HepG2 (cell line): Measurements from ENCODE around the gene MED13L. TPM values are rescaled to one million over a fixed set of nuclear protein-coding genes. Genes with fewer than 3 reads are reported as not detected.

Source experiments
- ATAC-seq: fragments of 200-7000 bp; cut with Tn5 transposase; 3 replicates; pipeline ENCODE4 v1.9.1; 2020; ENCODE audit warnings: mild to moderate bottlenecking, moderate library complexity
- BruUV-seq: library from RNA; stranded (reverse); fragments of 400-500 nt; replicated peaks from 2 replicates; lab custom pipeline; 2021; lab: Mats Ljungman, UMichigan
- CTCF ChIA-PET: fragments of 300-600 bp; formaldehyde crosslinking; extraction: SDS; loops from one replicate; lab custom pipeline; 2021; ENCODE audit warnings: low total read pairs, inconsistent platforms, low intra/inter-chr PET ratio; lab: Yijun Ruan, JAX
- POLR2A ChIA-PET: fragments of 350-600 bp; sonication (Branson Sonifier 250); formaldehyde crosslinking; loops from one replicate; lab custom pipeline; 2020; ENCODE audit warnings: antibody characterized with exemption, inconsistent platforms; lab: Yijun Ruan, JAX
- DNase-seq: peaks from one replicate; pipeline ENCODE4 v3.0.0-alpha.2; 2015; ENCODE audit warnings: low spot score
- FAIRE-seq: peaks from 3 replicates; lab custom pipeline; 2011; peaks lifted over from hg19 to GRCh38; lab: Jason Lieb, UNC
- H2AFZ ChIP-seq: one replicate; pipeline ENCODE4 v1.6.1; 2011; ENCODE audit warnings: low read length, inconsistent platforms
- H3K27ac ChIP-seq: fragments of 300-600 bp; 3 replicates; pipeline ENCODE4 v1.8.0; 2011; ENCODE audit warnings: mixed run types, mild to moderate bottlenecking, mixed read lengths, low read length, inconsistent platforms; ENCODE audit not compliant: insufficient read depth; ENCODE audit errors: extremely low read length
- H3K27me3 ChIP-seq, 2 experiments: fragments of 200-600 bp in 1 of 2; 2 replicates in 1 of 2; 3 replicates in 1 of 2; pipeline versions ENCODE4 v1.6.0 to v1.8.0; 2011; ENCODE audit warnings: low read length in 2 of 2, mild to moderate bottlenecking in 2 of 2, moderate library complexity in 2 of 2, inconsistent platforms in 1 of 2; ENCODE audit not compliant: insufficient read depth in 2 of 2, control insufficient read depth in 1 of 2
- H3K36me3 ChIP-seq, 2 experiments: fragments of 200-600 bp in 1 of 2; replicated peaks in 1 of 2; 2 replicates in 1 of 2; 3 replicates in 1 of 2; pipeline versions ENCODE4 v1.5.1 to v1.8.0; 2011; ENCODE audit warnings: low read length in 2 of 2, inconsistent platforms in 1 of 2; ENCODE audit not compliant: insufficient read depth in 2 of 2, control insufficient read depth in 1 of 2
- H3K4me1 ChIP-seq: 2 replicates; pipeline ENCODE4 v1.5.1; 2012; ENCODE audit warnings: low read length, inconsistent platforms; ENCODE audit not compliant: insufficient read depth
- H3K4me2 ChIP-seq: 2 replicates; pipeline ENCODE4 v1.6.0; 2011; ENCODE audit warnings: low read depth, low read length, inconsistent platforms
- H3K4me3 ChIP-seq, 3 experiments: fragments of 200-600 bp in 1 of 3; sonication (generic), shearing (Covaris generic) in 1 of 3; replicated peaks in 1 of 3; 2 replicates each; pipeline ENCODE4 v1.5.1; 2011 to 2016; ENCODE audit warnings: low read length in 3 of 3, inconsistent platforms in 2 of 3, low read depth in 2 of 3, mild to moderate bottlenecking in 2 of 3, control low read depth in 1 of 3, mixed read lengths in 1 of 3; ENCODE audit not compliant: insufficient read depth in 1 of 3
- H3K79me2 ChIP-seq: one replicate; pipeline ENCODE4 v1.6.1; 2011; ENCODE audit warnings: low read length, inconsistent platforms; ENCODE audit not compliant: insufficient read depth
- H3K9ac ChIP-seq: 2 replicates; pipeline ENCODE4 v1.6.0; 2011; ENCODE audit warnings: mild to moderate bottlenecking, low read depth, low read length, inconsistent platforms; ENCODE audit not compliant: insufficient read depth
- H3K9me3 ChIP-seq: 2 replicates; pipeline ENCODE4 v1.5.1; 2012; ENCODE audit warnings: mild to moderate bottlenecking, low read length
- H4K20me1 ChIP-seq: 2 replicates; pipeline ENCODE4 v1.6.0; 2011; ENCODE audit warnings: inconsistent platforms, mild to moderate bottlenecking, low read length, moderate library complexity; ENCODE audit not compliant: insufficient read depth
- BHLHE40 ChIP-seq: IDR thresholded peaks from 2 replicates; pipeline ENCODE4 v1.6.1; 2011; ENCODE audit warnings: low read length, improper control_type of control experiment
- ZNF781 ChIP-seq: sonication (generic); formaldehyde crosslinking; IDR thresholded peaks from 2 replicates; pipeline ENCODE4 v1.5.1; 2020; ENCODE audit warnings: borderline replicate concordance, mild to moderate bottlenecking, missing genetic modification reagents; ENCODE audit errors: not compliant biosample characterization
- WGBS: methylation state at CpG from one replicate; pipeline ENCODE4 v1.1.6; 2017; ENCODE audit warnings: low lambda C conversion rate; 5-methylcytosine and 5-hydroxymethylcytosine counted together
- in situ Hi-C: cut with HindIII; loops from 2 replicates; pipeline ENCODE4 v1.10.0; 2017; ENCODE audit warnings: low pct_unique_long_range_greater_than_20kb; ENCODE audit not compliant: extremely low pct_ligation_motif_present
- intact Hi-C: fragments of 100-400 bp; cut with micrococcal nuclease; formaldehyde crosslinking; loops from one replicate; pipeline ENCODE4 v1.10.0; 2022; ENCODE audit not compliant: unreplicated experiment
- polyA plus RNA-seq, 8 experiments: library from polyadenylated mRNA; depleted of rRNA in 3 of 8; stranded (reverse) in 7 of 8; unstranded in 1 of 8; fragments of >200 nt; fragmentation: Illumina TruSeq in 4 of 8; extraction: Trizol in 4 of 8; gene quantifications; 2 replicates each; pipeline versions ENCODE4 v1.2.1 to v1.2.3, GENCODE V29; 2011 to 2016; ENCODE audit warnings: low read depth in 4 of 8, missing spikeins in 1 of 8, mixed read lengths in 1 of 8; ENCODE audit not compliant: insufficient read depth in 1 of 8
- total RNA-seq, 5 experiments: library from RNA; depleted of rRNA; stranded (reverse); fragments of >200 nt; fragmentation: Illumina TruSeq; extraction: Trizol; gene quantifications; 2 replicates each; pipeline ENCODE4 v1.2.3, GENCODE V29; 2016; ENCODE audit warnings: low read depth in 1 of 5
- TF ChIP-seq, protein P1 (sequence below): sonication (generic); formaldehyde crosslinking; IDR thresholded peaks from 2 replicates; pipeline ENCODE4 v1.4.0; 2020; ENCODE audit warnings: missing genetic modification reagents, mild to moderate bottlenecking, borderline replicate concordance
- TF ChIP-seq, protein P2 (sequence below): sonication (generic); formaldehyde crosslinking; IDR thresholded peaks from 2 replicates; pipeline ENCODE4 v1.8.1; 2023; ENCODE audit warnings: mild to moderate bottlenecking, moderate library complexity, missing genetic modification reagents
- TF ChIP-seq, protein P3 (sequence below), 2 experiments: fragments of 450-650 bp in 1 of 2; sonication (generic) in 1 of 2; formaldehyde crosslinking in 1 of 2; IDR thresholded peaks; 2 replicates each; pipeline versions ENCODE4 v1.6.1 to v1.8.0; 2016 to 2022; ENCODE audit warnings: antibody characterized with exemption in 1 of 2, mild to moderate bottlenecking in 1 of 2, missing genetic modification reagents in 1 of 2

Gene MED13L
- total and polyA plus RNA-seq, 2 of the 13 experiments (the other 11 are each of a cell fraction or from before 2014, with no cell fraction given), result 24.8 to 38.9 TPM

DNA sequence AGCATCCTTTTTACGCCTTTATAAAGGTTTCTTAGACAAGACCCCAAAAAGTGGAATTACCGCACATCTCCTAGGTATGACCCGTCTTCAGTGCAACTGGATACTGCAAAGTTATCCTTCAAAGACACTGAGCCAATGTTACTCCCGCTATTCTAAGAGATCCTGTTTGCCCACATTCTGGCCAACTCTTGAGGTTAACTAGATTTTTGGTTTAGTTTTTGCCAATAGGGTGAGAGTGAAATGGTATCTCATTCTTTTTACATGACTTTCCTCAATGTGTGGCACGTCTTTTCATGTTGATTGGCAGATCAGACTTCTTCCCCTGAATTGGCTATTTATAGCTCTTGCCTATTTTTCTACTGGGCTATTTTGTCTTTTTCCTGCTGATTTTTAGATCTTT, 347.2 kb downstream of the MED13L start:
- TF ChIP-seq, protein P1, sequence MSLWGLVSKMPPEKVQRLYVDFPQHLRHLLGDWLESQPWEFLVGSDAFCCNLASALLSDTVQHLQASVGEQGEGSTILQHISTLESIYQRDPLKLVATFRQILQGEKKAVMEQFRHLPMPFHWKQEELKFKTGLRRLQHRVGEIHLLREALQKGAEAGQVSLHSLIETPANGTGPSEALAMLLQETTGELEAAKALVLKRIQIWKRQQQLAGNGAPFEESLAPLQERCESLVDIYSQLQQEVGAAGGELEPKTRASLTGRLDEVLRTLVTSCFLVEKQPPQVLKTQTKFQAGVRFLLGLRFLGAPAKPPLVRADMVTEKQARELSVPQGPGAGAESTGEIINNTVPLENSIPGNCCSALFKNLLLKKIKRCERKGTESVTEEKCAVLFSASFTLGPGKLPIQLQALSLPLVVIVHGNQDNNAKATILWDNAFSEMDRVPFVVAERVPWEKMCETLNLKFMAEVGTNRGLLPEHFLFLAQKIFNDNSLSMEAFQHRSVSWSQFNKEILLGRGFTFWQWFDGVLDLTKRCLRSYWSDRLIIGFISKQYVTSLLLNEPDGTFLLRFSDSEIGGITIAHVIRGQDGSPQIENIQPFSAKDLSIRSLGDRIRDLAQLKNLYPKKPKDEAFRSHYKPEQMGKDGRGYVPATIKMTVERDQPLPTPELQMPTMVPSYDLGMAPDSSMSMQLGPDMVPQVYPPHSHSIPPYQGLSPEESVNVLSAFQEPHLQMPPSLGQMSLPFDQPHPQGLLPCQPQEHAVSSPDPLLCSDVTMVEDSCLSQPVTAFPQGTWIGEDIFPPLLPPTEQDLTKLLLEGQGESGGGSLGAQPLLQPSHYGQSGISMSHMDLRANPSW, result no peak
- TF ChIP-seq, protein P2, sequence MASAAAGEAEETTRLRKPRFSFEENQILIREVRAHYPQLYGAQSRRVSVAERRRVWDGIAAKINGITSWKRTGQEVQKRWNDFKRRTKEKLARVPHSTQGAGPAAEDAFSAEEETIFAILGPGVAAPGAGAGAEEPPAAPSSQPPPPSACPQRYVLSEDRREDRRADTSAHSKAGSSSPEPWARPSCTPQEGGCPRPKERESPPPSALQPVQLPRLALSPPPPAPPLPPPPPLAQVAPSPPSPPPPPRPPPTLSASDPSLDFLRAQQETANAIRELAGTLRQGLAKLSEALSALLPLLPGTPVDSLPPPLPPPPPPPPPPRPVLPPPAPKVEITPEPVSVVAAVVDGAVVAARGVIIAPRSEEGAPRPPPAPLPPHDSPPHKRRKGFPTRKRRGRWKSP (CRISPR knock-in tag), result no peak
- TF ChIP-seq BHLHE40, result no peak
- TF ChIP-seq, protein P3, sequence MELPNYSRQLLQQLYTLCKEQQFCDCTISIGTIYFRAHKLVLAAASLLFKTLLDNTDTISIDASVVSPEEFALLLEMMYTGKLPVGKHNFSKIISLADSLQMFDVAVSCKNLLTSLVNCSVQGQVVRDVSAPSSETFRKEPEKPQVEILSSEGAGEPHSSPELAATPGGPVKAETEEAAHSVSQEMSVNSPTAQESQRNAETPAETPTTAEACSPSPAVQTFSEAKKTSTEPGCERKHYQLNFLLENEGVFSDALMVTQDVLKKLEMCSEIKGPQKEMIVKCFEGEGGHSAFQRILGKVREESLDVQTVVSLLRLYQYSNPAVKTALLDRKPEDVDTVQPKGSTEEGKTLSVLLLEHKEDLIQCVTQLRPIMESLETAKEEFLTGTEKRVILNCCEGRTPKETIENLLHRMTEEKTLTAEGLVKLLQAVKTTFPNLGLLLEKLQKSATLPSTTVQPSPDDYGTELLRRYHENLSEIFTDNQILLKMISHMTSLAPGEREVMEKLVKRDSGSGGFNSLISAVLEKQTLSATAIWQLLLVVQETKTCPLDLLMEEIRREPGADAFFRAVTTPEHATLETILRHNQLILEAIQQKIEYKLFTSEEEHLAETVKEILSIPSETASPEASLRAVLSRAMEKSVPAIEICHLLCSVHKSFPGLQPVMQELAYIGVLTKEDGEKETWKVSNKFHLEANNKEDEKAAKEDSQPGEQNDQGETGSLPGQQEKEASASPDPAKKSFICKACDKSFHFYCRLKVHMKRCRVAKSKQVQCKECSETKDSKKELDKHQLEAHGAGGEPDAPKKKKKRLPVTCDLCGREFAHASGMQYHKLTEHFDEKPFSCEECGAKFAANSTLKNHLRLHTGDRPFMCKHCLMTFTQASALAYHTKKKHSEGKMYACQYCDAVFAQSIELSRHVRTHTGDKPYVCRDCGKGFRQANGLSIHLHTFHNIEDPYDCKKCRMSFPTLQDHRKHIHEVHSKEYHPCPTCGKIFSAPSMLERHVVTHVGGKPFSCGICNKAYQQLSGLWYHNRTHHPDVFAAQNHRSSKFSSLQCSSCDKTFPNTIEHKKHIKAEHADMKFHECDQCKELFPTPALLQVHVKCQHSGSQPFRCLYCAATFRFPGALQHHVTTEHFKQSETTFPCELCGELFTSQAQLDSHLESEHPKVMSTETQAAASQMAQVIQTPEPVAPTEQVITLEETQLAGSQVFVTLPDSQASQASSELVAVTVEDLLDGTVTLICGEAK (IDR thresholded peaks at IDR 0.05), result no peak
- TF ChIP-seq, protein P3 (CRISPR knock-in tag; IDR thresholded peaks at IDR 0.05), result no peak
- TF ChIP-seq ZNF781, result no peak
- ChIA-PET CTCF (no interaction called here), POLR2A (no interaction called here)
- Histone ChIP-seq H3K4me3 (no peak overlapping the region), H3K79me2 (no peaks in the 10 kb centered on the region), H3K9me3 (no peaks in the 10 kb centered on the region), H4K20me1 (no peaks in the 10 kb centered on the region), H3K27ac (no peak overlapping the region), H3K4me1 (no peaks in the 10 kb centered on the region), H3K27me3 (peaks cover 0 to 9% of the 10 kb centered on the region in 2 experiments; a peak in 1 of 5 replicates), H3K4me2 (no peak overlapping the region), H3K36me3 (no peaks in the 10 kb centered on the region), H2AFZ (no peak overlapping the region), H3K9ac (no peak overlapping the region)
- DNase-seq (no peak), ATAC-seq (no peak), FAIRE-seq (no peak)
- no TSS peak for BruUV-seq
- intact Hi-C loops, result no loop called here
- WGBS, result 40% methylated on average over 5 of the region's 5 CpGs
- in situ Hi-C loops, result no loop called here
